Ishikawa (cell line): ENCODE data around the gene GGCX.

Source experiments
- CEBPB ChIP-seq: IDR thresholded peaks from 2 replicates; pipeline ENCODE4 v1.6.1; 2012
- CREB1 ChIP-seq: IDR thresholded peaks from 2 replicates; pipeline ENCODE4 v1.6.1; 2012; ENCODE audit warnings: low read depth
- EGR1 ChIP-seq: IDR thresholded peaks from 2 replicates; pipeline ENCODE4 v1.6.1; 2012
- EP300 ChIP-seq: IDR thresholded peaks from 2 replicates; pipeline ENCODE4 v1.6.1; 2012; ENCODE audit warnings: borderline replicate concordance
- FOXM1 ChIP-seq: IDR thresholded peaks from 2 replicates; pipeline ENCODE4 v1.6.1; 2012; ENCODE audit warnings: low read depth, borderline replicate concordance
- NFIC ChIP-seq: IDR thresholded peaks from 2 replicates; pipeline ENCODE4 v1.6.1; 2012
- RAD21 ChIP-seq: IDR thresholded peaks from 2 replicates; pipeline ENCODE4 v1.6.1; 2012; ENCODE audit warnings: low read depth
- REST ChIP-seq: IDR thresholded peaks from 2 replicates; pipeline ENCODE4 v1.6.1; 2012; ENCODE audit warnings: low read depth, mild to moderate bottlenecking
- TAF1 ChIP-seq: IDR thresholded peaks from 2 replicates; pipeline ENCODE4 v1.6.1; 2012; ENCODE audit warnings: low read depth, mild to moderate bottlenecking
- TCF12 ChIP-seq: IDR thresholded peaks from 2 replicates; pipeline ENCODE4 v1.6.1; 2012; ENCODE audit warnings: low read depth
- TEAD4 ChIP-seq: IDR thresholded peaks from 2 replicates; pipeline ENCODE4 v1.6.1; 2012
- USF1 ChIP-seq: IDR thresholded peaks from 2 replicates; pipeline ENCODE4 v1.6.1; 2012
- YY1 ChIP-seq: IDR thresholded peaks from 2 replicates; pipeline ENCODE4 v1.6.1; 2012; ENCODE audit warnings: low read depth
- ZBTB7A ChIP-seq: IDR thresholded peaks from 2 replicates; pipeline ENCODE4 v1.6.1; 2012; ENCODE audit warnings: low read depth
- TF ChIP-seq, protein P1 (sequence below): IDR thresholded peaks from 2 replicates; pipeline ENCODE4 v1.6.1; 2012

The GGCX gene

DNA sequence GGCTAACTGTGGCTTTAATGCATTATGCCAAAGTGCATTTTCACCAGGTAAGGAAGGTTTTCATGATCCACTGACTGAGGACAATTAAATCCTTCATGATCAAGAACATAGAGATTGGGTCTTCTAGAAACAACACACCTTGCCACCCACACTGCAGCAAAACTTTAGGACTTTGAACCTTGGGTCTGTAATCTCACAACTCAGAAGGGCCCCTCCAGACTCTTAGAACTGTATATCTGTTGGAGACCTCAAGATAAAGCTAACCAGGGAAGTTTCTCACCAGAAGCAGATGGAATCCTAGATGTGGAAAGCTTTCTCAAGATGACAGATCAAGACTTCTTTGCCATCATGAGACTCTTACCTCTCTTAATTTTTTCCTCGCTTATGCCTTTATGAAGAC lies 64.9 kb downstream of the GGCX start:
- TF ChIP-seq TCF12: no peak
- no peak for TF ChIP-seq YY1
- TF ChIP-seq ZBTB7A: no peak
- no peak for TF ChIP-seq EGR1
- TF ChIP-seq EP300: no peak
- TF ChIP-seq, protein P1, sequence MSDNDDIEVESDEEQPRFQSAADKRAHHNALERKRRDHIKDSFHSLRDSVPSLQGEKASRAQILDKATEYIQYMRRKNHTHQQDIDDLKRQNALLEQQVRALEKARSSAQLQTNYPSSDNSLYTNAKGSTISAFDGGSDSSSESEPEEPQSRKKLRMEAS: no peak
- TF ChIP-seq CEBPB: no peak
- TF ChIP-seq REST: no peak
- no peak for TF ChIP-seq TAF1
- TF ChIP-seq RAD21: no peak
- TF ChIP-seq TEAD4: no peak
- TF ChIP-seq CREB1: no peak
- no peak for TF ChIP-seq FOXM1
- no peak for TF ChIP-seq NFIC
- TF ChIP-seq USF1: no peak
